HG03520 (cell line): ENCODE results near the gene GADD45G.

Experiments used
- ATAC-seq: cut with Tn5 transposase; IDR thresholded peaks from one replicate; pipeline ENCODE4 v1.9.1; 2021; ENCODE audit warnings: mild to moderate bottlenecking, moderate library complexity; ENCODE audit not compliant: unreplicated experiment

Gene GADD45G

GRCh38 chr9:89604729-89605464 is at the start of gene GADD45G:
Gene GADD45G, plus strand, starts transcription at chr9:89605012. Its CDS starts 110 bp downstream, at chr9:89605122.
- ATAC-seq: peak; percentile 62

- no peak for ATAC-seq
Observed at GRCh38 chr9:89555036-89555415, 49.8 kb upstream of the GADD45G start.

GRCh38 chr9:89555451-89556375 is 49.1 kb upstream of the GADD45G start:
- ATAC-seq: peak; percentile 76

- ATAC-seq: no peak
Observed at GRCh38 chr9:89558196-89558899, 46.5 kb upstream of the GADD45G start.

GRCh38 chr9:89558948-89559347 is 45.9 kb upstream of the GADD45G start:
- ATAC-seq: no peak

- no peak for ATAC-seq
Observed at GRCh38 chr9:89562186-89562814, 42.5 kb upstream of the GADD45G start.

GRCh38 chr9:89563571-89564345 is 41.1 kb upstream of the GADD45G start:
- ATAC-seq: no peak

GRCh38 chr9:89564346-89564878 is 40.4 kb upstream of the GADD45G start:
- peak; percentile 78 for ATAC-seq

- no peak for ATAC-seq
Observed at GRCh38 chr9:89567649-89568048, 37.2 kb upstream of the GADD45G start.

GRCh38 chr9:89574309-89574708 is 30.5 kb upstream of the GADD45G start:
- no peak for ATAC-seq

GRCh38 chr9:89576404-89576839 is 28.4 kb upstream of the GADD45G start:
- ATAC-seq: no peak

- no peak for ATAC-seq
Observed at GRCh38 chr9:89577363-89577762, 27.4 kb upstream of the GADD45G start.

- no peak for ATAC-seq
Observed at GRCh38 chr9:89579741-89580385, 24.9 kb upstream of the GADD45G start.

GRCh38 chr9:89586311-89586710 is 18.5 kb upstream of the GADD45G start:
- no peak for ATAC-seq

GRCh38 chr9:89588271-89588879 is 16.4 kb upstream of the GADD45G start:
- no peak for ATAC-seq

GRCh38 chr9:89590415-89590814 is 14.4 kb upstream of the GADD45G start:
- no peak for ATAC-seq

- no peak for ATAC-seq
Observed at GRCh38 chr9:89591274-89592212, 13.3 kb upstream of the GADD45G start.
